ENCODE measurements around the gene CERS1. TPM values are rescaled to one million over a fixed set of nuclear protein-coding genes. Genes with fewer than 3 reads are reported as not detected.

The CERS1 gene
- total RNA-seq, 1 donor: 1.3 TPM

GRCh38 chr19:18898081-18898606 is 2.2 kb upstream of the CERS1 start:
- H3K4me3 ChIP-seq (ENCODE audit: low read depth, low read length): no peak overlapping the region
- DNase-seq (ENCODE audit: low read depth): no peak
- no peak for TF ChIP-seq CTCF (IDR thresholded peaks at IDR 0.05; ENCODE audit: insufficient read depth, low read depth, low read length)

- TF ChIP-seq CTCF (IDR thresholded peaks at IDR 0.05; ENCODE audit: insufficient read depth, low read depth, low read length): no peak
- H3K4me3 ChIP-seq (ENCODE audit: low read depth, low read length): no peak overlapping the region
- DNase-seq (ENCODE audit: low read depth): no peak
These were observed 1.4 kb upstream of the CERS1 start for GRCh38 chr19:18897094-18898029.

GRCh38 chr19:18896421-18896841 is 473 bp upstream of the CERS1 start:
- no peak for TF ChIP-seq CTCF (IDR thresholded peaks at IDR 0.05; ENCODE audit: insufficient read depth, low read depth, low read length)
- DNase-seq (ENCODE audit: low read depth): no peak
- no peak overlapping the region for H3K4me3 ChIP-seq (ENCODE audit: low read depth, low read length)

GRCh38 chr19:18895038-18895823 is 727 bp downstream of the CERS1 start:
- peak overlapping the region; percentile 53 for H3K4me3 ChIP-seq (ENCODE audit: low read depth, low read length)
- DNase-seq (ENCODE audit: low read depth): peak; percentile 39
- TF ChIP-seq CTCF (IDR thresholded peaks at IDR 0.05; ENCODE audit: insufficient read depth, low read depth, low read length): peak; percentile 36

- no peak overlapping the region for H3K4me3 ChIP-seq (ENCODE audit: low read depth, low read length)
- DNase-seq (ENCODE audit: low read depth): no peak
- no peak for TF ChIP-seq CTCF (IDR thresholded peaks at IDR 0.05; ENCODE audit: insufficient read depth, low read depth, low read length)
These were observed 1.5 kb downstream of the CERS1 start for GRCh38 chr19:18894254-18895037.

- H3K4me3 ChIP-seq (ENCODE audit: low read depth, low read length): no peak overlapping the region
- no peak for DNase-seq (ENCODE audit: low read depth)
- no peak for TF ChIP-seq CTCF (IDR thresholded peaks at IDR 0.05; ENCODE audit: insufficient read depth, low read depth, low read length)
These were observed 2.2 kb downstream of the CERS1 start for GRCh38 chr19:18893587-18894253.
